CD4-positive, alpha-beta T cell treated with Interferon gamma for 1 hour (primary cell): Measurements from ENCODE around the gene KRTAP9-7.

Source experiments
- DNase-seq: peaks from one replicate; pipeline ENCODE4 v3.0.0-alpha.2; 2020

The KRTAP9-7 gene

GRCh38 chr17:41278176-41278955 lies 2.9 kb downstream of the KRTAP9-7 start:
- DNase-seq = no peak

- no peak for DNase-seq
Measured at GRCh38 chr17:41284043-41284442, 8.5 kb downstream of the KRTAP9-7 start.

- no peak for DNase-seq
Measured at GRCh38 chr17:41284546-41284945, 9.0 kb downstream of the KRTAP9-7 start.

- no peak for DNase-seq
Measured at GRCh38 chr17:41287050-41287449, 11.6 kb downstream of the KRTAP9-7 start.

GRCh38 chr17:41294016-41294415 lies 18.5 kb downstream of the KRTAP9-7 start:
- no peak for DNase-seq

GRCh38 chr17:41296846-41297245 lies 21.3 kb downstream of the KRTAP9-7 start:
- no peak for DNase-seq

- DNase-seq = no peak
Measured at GRCh38 chr17:41298458-41299135, 23.1 kb downstream of the KRTAP9-7 start.

- no peak for DNase-seq
Measured at GRCh38 chr17:41301204-41301790, 25.8 kb downstream of the KRTAP9-7 start.

GRCh38 chr17:41301916-41302901 lies 26.7 kb downstream of the KRTAP9-7 start, which contains the start of gene KRTAP29-1:
KRTAP29-1 (minus strand) TSS chr17:41302851; CDS start chr17:41302851, 0 bp downstream.
- no peak for DNase-seq

- no peak for DNase-seq
Measured at GRCh38 chr17:41302981-41303380, 27.5 kb downstream of the KRTAP9-7 start.

GRCh38 chr17:41304091-41304490 lies 28.6 kb downstream of the KRTAP9-7 start:
- no peak for DNase-seq

- DNase-seq = peak; percentile 16
Measured at GRCh38 chr17:41307647-41308046, 32.1 kb downstream of the KRTAP9-7 start.

GRCh38 chr17:41308251-41308917 lies 32.9 kb downstream of the KRTAP9-7 start:
- DNase-seq = peak; percentile 87

GRCh38 chr17:41308918-41309359 lies 33.4 kb downstream of the KRTAP9-7 start, which contains the start of gene KRTAP16-1:
KRTAP16-1 (minus strand) TSS chr17:41309309; CDS start chr17:41309253, 56 bp downstream.
- peak; percentile 54 for DNase-seq

GRCh38 chr17:41311111-41311510 lies 35.6 kb downstream of the KRTAP9-7 start:
- no peak for DNase-seq

- no peak for DNase-seq
Measured at GRCh38 chr17:41315204-41315794, 39.8 kb downstream of the KRTAP9-7 start, which contains the start of gene KRTAP17-1. KRTAP17-1 (minus strand) TSS chr17:41315710; CDS start chr17:41315650, 60 bp downstream.

- DNase-seq = no peak
Measured at GRCh38 chr17:41315814-41316445, 40.4 kb downstream of the KRTAP9-7 start.

GRCh38 chr17:41318231-41318630 lies 42.7 kb downstream of the KRTAP9-7 start:
- no peak for DNase-seq

- no peak for DNase-seq
Measured at GRCh38 chr17:41322094-41322902, 46.8 kb downstream of the KRTAP9-7 start.
